Ishikawa (cell line): Measurements from ENCODE around the gene MRPL49.

Source experiments
- CEBPB ChIP-seq: IDR thresholded peaks from 2 replicates; pipeline ENCODE4 v1.6.1; 2012
- CREB1 ChIP-seq: IDR thresholded peaks from 2 replicates; pipeline ENCODE4 v1.6.1; 2012; ENCODE audit warnings: low read depth
- EGR1 ChIP-seq: IDR thresholded peaks from 2 replicates; pipeline ENCODE4 v1.6.1; 2012
- EP300 ChIP-seq: IDR thresholded peaks from 2 replicates; pipeline ENCODE4 v1.6.1; 2012; ENCODE audit warnings: borderline replicate concordance
- FOXM1 ChIP-seq: IDR thresholded peaks from 2 replicates; pipeline ENCODE4 v1.6.1; 2012; ENCODE audit warnings: low read depth, borderline replicate concordance
- MAX ChIP-seq: IDR thresholded peaks from 2 replicates; pipeline ENCODE4 v1.6.1; 2012
- NFIC ChIP-seq: IDR thresholded peaks from 2 replicates; pipeline ENCODE4 v1.6.1; 2012
- RAD21 ChIP-seq: IDR thresholded peaks from 2 replicates; pipeline ENCODE4 v1.6.1; 2012; ENCODE audit warnings: low read depth
- REST ChIP-seq: IDR thresholded peaks from 2 replicates; pipeline ENCODE4 v1.6.1; 2012; ENCODE audit warnings: low read depth, mild to moderate bottlenecking
- TAF1 ChIP-seq: IDR thresholded peaks from 2 replicates; pipeline ENCODE4 v1.6.1; 2012; ENCODE audit warnings: low read depth, mild to moderate bottlenecking
- TCF12 ChIP-seq: IDR thresholded peaks from 2 replicates; pipeline ENCODE4 v1.6.1; 2012; ENCODE audit warnings: low read depth
- TEAD4 ChIP-seq: IDR thresholded peaks from 2 replicates; pipeline ENCODE4 v1.6.1; 2012
- USF1 ChIP-seq: IDR thresholded peaks from 2 replicates; pipeline ENCODE4 v1.6.1; 2012
- YY1 ChIP-seq: IDR thresholded peaks from 2 replicates; pipeline ENCODE4 v1.6.1; 2012; ENCODE audit warnings: low read depth
- ZBTB7A ChIP-seq: IDR thresholded peaks from 2 replicates; pipeline ENCODE4 v1.6.1; 2012; ENCODE audit warnings: low read depth

Gene MRPL49

GRCh38 chr11:65170058-65170534, 48.0 kb downstream of the MRPL49 start, which contains the start of gene SPDYC:
Gene SPDYC (plus strand): TSS chr11:65170233. CDS start chr11:65171358, 1,125 bp downstream.
- no peak for TF ChIP-seq YY1
- no peak for TF ChIP-seq REST
- no peak for TF ChIP-seq USF1
- no peak for TF ChIP-seq TCF12
- TF ChIP-seq TAF1, result no peak
- TF ChIP-seq EP300, result no peak
- no peak for TF ChIP-seq CREB1
- TF ChIP-seq ZBTB7A, result no peak

GRCh38 chr11:65172600-65172999, 50.5 kb downstream of the MRPL49 start:
- TF ChIP-seq TEAD4 (no peak), TAF1 (no peak), CEBPB (no peak), EP300 (no peak), RAD21 (no peak), CREB1 (no peak), ZBTB7A (no peak), YY1 (no peak), EGR1 (no peak), TCF12 (no peak), FOXM1 (no peak), NFIC (no peak), USF1 (no peak), MAX (no peak), REST (no peak)
